ENCODE data around the gene TUBG1. TPM values are rescaled to one million over a fixed set of nuclear protein-coding genes. Genes with fewer than 3 reads are reported as not detected.

The TUBG1 gene
- total RNA-seq, 1 experiment from 2014 or later = 140 TPM

- no peak for TF ChIP-seq NFATC4 (CRISPR knock-in tag; IDR thresholded peaks at IDR 0.05)
These were observed 4.3 kb downstream of the TUBG1 start (continued) for GRCh38 chr17:42613699-42614295.

- Mint-ChIP-seq H3K9me3 (no peaks in the 10 kb centered on the region), H3K4me1 (peaks cover 12% of the 10 kb centered on the region), H3K27me3 (ENCODE audit: low read depth) (no peaks in the 10 kb centered on the region), H3K36me3 (peaks cover 27% of the 10 kb centered on the region), H3K27ac (peak overlapping the region; percentile 61; the same call in 1 of the 2 replicates), H3K4me3 (no peak overlapping the region)
- ChIA-PET POLR2A (interaction anchor here (1.0 to 2.2 kb wide), 6 partner anchors 9 to 126 kb away, joined by 3 to 8 read pairs (median 4); partner anchors contain the start of genes PLEKHH3, RETREG3, TUBG1 and TUBG2), CTCF (interaction anchor here (0.6 to 7.2 kb wide), 17 partner anchors 9 to 306 kb away, joined by 3 to 61 read pairs (median 9); partner anchors contain the start of genes BECN1, CCR10, PLEKHH3 and PSMC3IP)
- DNase-seq (ENCODE audit: low spot score) (no peak), ATAC-seq (peak; percentile 21)
- TF ChIP-seq USF1 (CRISPR knock-in tag; IDR thresholded peaks at IDR 0.05) = no peak
- no peak for TF ChIP-seq TEAD4 (CRISPR knock-in tag; IDR thresholded peaks at IDR 0.05)
- no peak for TF ChIP-seq JAZF1 (CRISPR knock-in tag; IDR thresholded peaks at IDR 0.05)
- TF ChIP-seq IRF2 (CRISPR knock-in tag; IDR thresholded peaks at IDR 0.05; ENCODE audit: borderline replicate concordance, low read depth) = no peak
- TF ChIP-seq ZBTB43 (CRISPR knock-in tag; IDR thresholded peaks at IDR 0.05) = no peak
- no peak for TF ChIP-seq NR2C2 (CRISPR knock-in tag; IDR thresholded peaks at IDR 0.05)
- no peak for TF ChIP-seq ZNF532 (CRISPR knock-in tag; IDR thresholded peaks at IDR 0.05; ENCODE audit: borderline replicate concordance)
- no peak for TF ChIP-seq NR1H2 (CRISPR knock-in tag; IDR thresholded peaks at IDR 0.05)
- TF ChIP-seq RELA (CRISPR knock-in tag; IDR thresholded peaks at IDR 0.05; ENCODE audit: borderline replicate concordance) = no peak
- TF ChIP-seq MLX (CRISPR knock-in tag; IDR thresholded peaks at IDR 0.05) = no peak
- no peak for TF ChIP-seq OVOL2 (CRISPR knock-in tag; IDR thresholded peaks at IDR 0.05; ENCODE audit: borderline replicate concordance)
- TF ChIP-seq ARID4B (CRISPR knock-in tag; IDR thresholded peaks at IDR 0.05; ENCODE audit: borderline replicate concordance) = no peak
- no peak for TF ChIP-seq JUN (CRISPR knock-in tag; IDR thresholded peaks at IDR 0.05)
- TF ChIP-seq NR3C1 (CRISPR knock-in tag; conservative IDR thresholded peaks at IDR 0.05; ENCODE audit: low read depth) = no peak
- TF ChIP-seq STAT6 (CRISPR knock-in tag; conservative IDR thresholded peaks at IDR 0.05; ENCODE audit: low read depth) = no peak
- no peak for TF ChIP-seq NFYB (CRISPR knock-in tag; conservative IDR thresholded peaks at IDR 0.05; ENCODE audit: low read depth)
- no peak for TF ChIP-seq FOXP1 (CRISPR knock-in tag; IDR thresholded peaks at IDR 0.05; ENCODE audit: borderline replicate concordance)
These were observed 8.5 kb downstream of the TUBG1 start for GRCh38 chr17:42617956-42618431.

Data from WTC11 (cell line).